ENCODE results near the gene FBXO9.

DNA sequence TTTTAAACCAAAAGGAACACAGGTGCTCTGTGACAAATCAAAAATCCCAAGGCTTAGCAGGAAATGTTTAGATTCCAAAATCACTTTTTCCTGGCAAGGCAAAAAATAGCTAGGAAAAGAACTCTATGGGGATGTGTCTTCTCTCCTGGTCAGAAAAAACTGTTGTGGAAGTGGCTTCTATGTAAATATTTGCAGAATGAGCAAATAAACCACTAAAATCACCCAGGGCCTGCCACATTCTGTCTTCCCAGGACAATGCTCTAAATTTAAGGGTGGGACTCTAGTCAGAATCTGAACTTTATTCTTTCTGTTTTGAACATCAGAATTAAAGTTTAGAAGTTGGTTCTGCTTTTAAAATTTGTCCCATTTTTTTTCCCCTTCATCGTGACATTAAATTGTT, 54.1 kb downstream of the FBXO9 start:
- TF ChIP-seq, protein P1, sequence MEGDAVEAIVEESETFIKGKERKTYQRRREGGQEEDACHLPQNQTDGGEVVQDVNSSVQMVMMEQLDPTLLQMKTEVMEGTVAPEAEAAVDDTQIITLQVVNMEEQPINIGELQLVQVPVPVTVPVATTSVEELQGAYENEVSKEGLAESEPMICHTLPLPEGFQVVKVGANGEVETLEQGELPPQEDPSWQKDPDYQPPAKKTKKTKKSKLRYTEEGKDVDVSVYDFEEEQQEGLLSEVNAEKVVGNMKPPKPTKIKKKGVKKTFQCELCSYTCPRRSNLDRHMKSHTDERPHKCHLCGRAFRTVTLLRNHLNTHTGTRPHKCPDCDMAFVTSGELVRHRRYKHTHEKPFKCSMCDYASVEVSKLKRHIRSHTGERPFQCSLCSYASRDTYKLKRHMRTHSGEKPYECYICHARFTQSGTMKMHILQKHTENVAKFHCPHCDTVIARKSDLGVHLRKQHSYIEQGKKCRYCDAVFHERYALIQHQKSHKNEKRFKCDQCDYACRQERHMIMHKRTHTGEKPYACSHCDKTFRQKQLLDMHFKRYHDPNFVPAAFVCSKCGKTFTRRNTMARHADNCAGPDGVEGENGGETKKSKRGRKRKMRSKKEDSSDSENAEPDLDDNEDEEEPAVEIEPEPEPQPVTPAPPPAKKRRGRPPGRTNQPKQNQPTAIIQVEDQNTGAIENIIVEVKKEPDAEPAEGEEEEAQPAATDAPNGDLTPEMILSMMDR (IDR thresholded peaks at IDR 0.05), result no peak
- TF ChIP-seq POLR2A (IDR thresholded peaks at IDR 0.05; ENCODE audit: low read depth) (no peak), POLR2AphosphoS5 (IDR thresholded peaks at IDR 0.05) (no peak)
